IMR-90 (cell line): ENCODE data around the gene HSPB1. TPM values are rescaled to one million over a fixed set of nuclear protein-coding genes. Genes with fewer than 3 reads are reported as not detected.

Experiments used
- CEBPB ChIP-seq: IDR thresholded peaks from 2 replicates; pipeline ENCODE4 v1.6.1; 2012; ENCODE audit warnings: low read depth, low read length, improper control_type of control experiment
- NFE2L2 ChIP-seq: fragments of 150-350 bp; IDR thresholded peaks from 2 replicates; pipeline ENCODE4 v1.6.1; 2016; ENCODE audit warnings: low read depth, mild to moderate bottlenecking, low read length
- SMC3 ChIP-seq: fragments of 150-350 bp; IDR thresholded peaks from 2 replicates; pipeline ENCODE4 v1.6.1; 2016; ENCODE audit warnings: low read depth, mild to moderate bottlenecking, antibody characterized with exemption, low read length, moderate library complexity
- polyA plus RNA-seq, 3 experiments: library from polyadenylated mRNA; depleted of rRNA; stranded (reverse); fragments of >200 nt; gene quantifications; 2 replicates each; pipeline ENCODE4 v1.2.3, GENCODE V29; 2012; ENCODE audit warnings: low replicate concordance in 1 of 3
- total RNA-seq: library from RNA; depleted of rRNA; stranded (reverse); fragments of >200 nt; gene quantifications from 2 replicates; pipeline ENCODE4 v1.2.3, GENCODE V29; 2012
- TF ChIP-seq, protein P1 (sequence below): conservative IDR thresholded peaks from 2 replicates; pipeline ENCODE4 v1.5.1; 2012; ENCODE audit warnings: mild to moderate bottlenecking, low read depth, low read length, improper control_type of control experiment

HSPB1 gene
- total and polyA plus RNA-seq, 2 of the 4 experiments (the other 2 are of a cell fraction) = 33.2 to 1,363 TPM

DNA sequence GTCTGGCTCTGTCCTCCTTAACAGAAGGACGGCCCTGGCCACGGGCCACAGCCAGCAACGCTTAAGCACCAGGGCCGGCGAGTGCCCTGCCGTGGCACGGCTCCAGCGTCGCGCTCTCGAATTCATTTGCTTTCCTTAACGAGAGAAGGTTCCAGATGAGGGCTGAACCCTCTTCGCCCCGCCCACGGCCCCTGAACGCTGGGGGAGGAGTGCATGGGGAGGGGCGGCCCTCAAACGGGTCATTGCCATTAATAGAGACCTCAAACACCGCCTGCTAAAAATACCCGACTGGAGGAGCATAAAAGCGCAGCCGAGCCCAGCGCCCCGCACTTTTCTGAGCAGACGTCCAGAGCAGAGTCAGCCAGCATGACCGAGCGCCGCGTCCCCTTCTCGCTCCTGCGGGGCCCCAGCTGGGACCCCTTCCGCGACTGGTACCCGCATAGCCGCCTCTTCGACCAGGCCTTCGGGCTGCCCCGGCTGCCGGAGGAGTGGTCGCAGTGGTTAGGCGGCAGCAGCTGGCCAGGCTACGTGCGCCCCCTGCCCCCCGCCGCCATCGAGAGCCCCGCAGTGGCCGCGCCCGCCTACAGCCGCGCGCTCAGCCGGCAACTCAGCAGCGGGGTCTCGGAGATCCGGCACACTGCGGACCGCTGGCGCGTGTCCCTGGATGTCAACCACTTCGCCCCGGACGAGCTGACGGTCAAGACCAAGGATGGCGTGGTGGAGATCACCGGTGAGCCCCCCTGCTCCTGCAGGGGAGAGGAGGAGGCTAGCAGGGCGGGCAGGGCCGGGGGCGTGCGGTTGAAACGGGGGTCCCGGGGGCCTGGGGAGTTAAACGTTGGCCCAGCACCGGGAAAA, at the start of gene HSPB1 (continued):
- TF ChIP-seq, protein P1, sequence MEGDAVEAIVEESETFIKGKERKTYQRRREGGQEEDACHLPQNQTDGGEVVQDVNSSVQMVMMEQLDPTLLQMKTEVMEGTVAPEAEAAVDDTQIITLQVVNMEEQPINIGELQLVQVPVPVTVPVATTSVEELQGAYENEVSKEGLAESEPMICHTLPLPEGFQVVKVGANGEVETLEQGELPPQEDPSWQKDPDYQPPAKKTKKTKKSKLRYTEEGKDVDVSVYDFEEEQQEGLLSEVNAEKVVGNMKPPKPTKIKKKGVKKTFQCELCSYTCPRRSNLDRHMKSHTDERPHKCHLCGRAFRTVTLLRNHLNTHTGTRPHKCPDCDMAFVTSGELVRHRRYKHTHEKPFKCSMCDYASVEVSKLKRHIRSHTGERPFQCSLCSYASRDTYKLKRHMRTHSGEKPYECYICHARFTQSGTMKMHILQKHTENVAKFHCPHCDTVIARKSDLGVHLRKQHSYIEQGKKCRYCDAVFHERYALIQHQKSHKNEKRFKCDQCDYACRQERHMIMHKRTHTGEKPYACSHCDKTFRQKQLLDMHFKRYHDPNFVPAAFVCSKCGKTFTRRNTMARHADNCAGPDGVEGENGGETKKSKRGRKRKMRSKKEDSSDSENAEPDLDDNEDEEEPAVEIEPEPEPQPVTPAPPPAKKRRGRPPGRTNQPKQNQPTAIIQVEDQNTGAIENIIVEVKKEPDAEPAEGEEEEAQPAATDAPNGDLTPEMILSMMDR = peak; percentile 1; the same call in 1 of the 2 replicates
- TF ChIP-seq CEBPB (no peak), SMC3 (peak; percentile 28; the same call in 1 of the 2 replicates), NFE2L2 (no peak)
